Tibial artery (tissue), 4 donors: ENCODE data around the gene ITPR3.
"Not testable (repeated sequence)": the region's sequence is repeated elsewhere in the genome, so short reads cannot be mapped to it uniquely, and the experiment has no call there.

Source experiments
- DNase-seq, 2 donors: peaks; one replicate each; pipeline ENCODE4 v3.0.0-alpha.2; 2019
- H3K27ac ChIP-seq, 2 donors: fragments of 200-600 bp; sonication (generic) in 1 of 2; 1 replicate in 1 of 2; 2 replicates in 1 of 2; pipeline ENCODE4 v1.5.1; 2018 to 2019; ENCODE audit warnings: mild to moderate bottlenecking in 1 of 2
- H3K27me3 ChIP-seq, 2 donors: fragments of 200-600 bp; sonication (generic) in 1 of 2; one replicate each; pipeline versions ENCODE4 v1.5.1 to v1.6.0; 2016 to 2019
- H3K36me3 ChIP-seq, 3 donors: fragments of 200-600 bp; sonication (generic) in 2 of 3; one replicate each; pipeline ENCODE4 v1.5.1; 2016 to 2019; ENCODE audit warnings: mild to moderate bottlenecking in 2 of 3
- H3K4me1 ChIP-seq, 4 donors: fragments of 200-600 bp; sonication (generic) in 2 of 4; 1 replicate in 3 of 4; 2 replicates in 1 of 4; pipeline ENCODE4 v1.5.1; 2016 to 2019
- H3K4me3 ChIP-seq, 2 donors: fragments of 200-600 bp; sonication (generic) in 1 of 2; 1 replicate in 1 of 2; 2 replicates in 1 of 2; pipeline ENCODE4 v1.5.1; 2018 to 2019; ENCODE audit warnings: mild to moderate bottlenecking in 2 of 2
- H3K9me3 ChIP-seq, 3 donors: fragments of 200-600 bp; sonication (generic) in 1 of 3; one replicate each; pipeline ENCODE4 v1.5.1; 2016 to 2019
- CTCF ChIP-seq, 2 experiments: fragments of 200-600 bp in 1 of 2; fragments of 450-650 bp in 1 of 2; IDR thresholded peaks; one replicate each; pipeline ENCODE4 v1.5.1; 2017 to 2019; ENCODE audit warnings: antibody characterized with exemption in 2 of 2, mild to moderate bottlenecking in 1 of 2, moderate library complexity in 1 of 2
- intact Hi-C: fragments of 100-400 bp; cut with DNase I; formaldehyde crosslinking; loops from one replicate; pipeline ENCODE4 v1.15.0; 2023; ENCODE audit warnings: low total_unique reads

ITPR3 gene

GRCh38 chr6:33592280-33592594 lies 28.9 kb upstream of the ITPR3 start:
- TF ChIP-seq CTCF (IDR thresholded peaks at IDR 0.05): no peak
- peaks cover 0 to 16% (median 7%) of the 10 kb centered on the region in 4 donors for H3K4me1 ChIP-seq
- intact Hi-C loops: no loop called here
- H3K9me3 ChIP-seq: no peaks in the 10 kb centered on the region
- peaks cover 0 to 20% of the 10 kb centered on the region in 2 donors for H3K27me3 ChIP-seq
- H3K4me3 ChIP-seq: no peak overlapping the region
- H3K36me3 ChIP-seq: no peaks in the 10 kb centered on the region
- no peak for DNase-seq
- no peak overlapping the region for H3K27ac ChIP-seq

GRCh38 chr6:33592595-33593413 lies 28.3 kb upstream of the ITPR3 start:
- no peaks in the 10 kb centered on the region for H3K36me3 ChIP-seq
- H3K4me1 ChIP-seq: peaks cover 0 to 16% (median 7%) of the 10 kb centered on the region in 4 donors
- peak in 1 of 2 donors; percentile 64 for DNase-seq
- peaks cover 0 to 20% of the 10 kb centered on the region in 2 donors for H3K27me3 ChIP-seq
- intact Hi-C loops: no loop called here
- no peaks in the 10 kb centered on the region for H3K9me3 ChIP-seq
- no peak overlapping the region for H3K4me3 ChIP-seq
- no peak overlapping the region for H3K27ac ChIP-seq
- no peak for TF ChIP-seq CTCF (IDR thresholded peaks at IDR 0.05)

GRCh38 chr6:33593414-33593727 lies 27.8 kb upstream of the ITPR3 start:
- no peak for TF ChIP-seq CTCF (IDR thresholded peaks at IDR 0.05)
- Histone ChIP-seq H3K9me3 (no peaks in the 10 kb centered on the region), H3K27ac (no peak overlapping the region), H3K27me3 (peaks cover 0 to 20% of the 10 kb centered on the region in 2 donors), H3K4me3 (no peak overlapping the region), H3K36me3 (no peaks in the 10 kb centered on the region), H3K4me1 (peaks cover 0 to 16% (median 7%) of the 10 kb centered on the region in 4 donors)
- intact Hi-C loops: no loop called here
- DNase-seq: no peak

- TF ChIP-seq CTCF (IDR thresholded peaks at IDR 0.05): no peak
- Histone ChIP-seq H3K9me3 (no peaks in the 10 kb centered on the region), H3K4me1 (peaks cover 0 to 11% (median 5%) of the 10 kb centered on the region in 4 donors), H3K36me3 (no peaks in the 10 kb centered on the region), H3K27me3 (peaks cover 0 to 20% of the 10 kb centered on the region in 2 donors), H3K27ac (no peak overlapping the region), H3K4me3 (no peak overlapping the region)
- intact Hi-C loops: no loop called here
- DNase-seq: peak in 1 of 2 donors; percentile 51
Observed at GRCh38 chr6:33595001-33595846, 25.9 kb upstream of the ITPR3 start.

GRCh38 chr6:33596894-33597293 lies 24.2 kb upstream of the ITPR3 start:
- H3K27ac ChIP-seq, H3K4me3 ChIP-seq, intact Hi-C loops, H3K36me3 ChIP-seq, H3K4me1 ChIP-seq, H3K9me3 ChIP-seq: not testable (repeated sequence)
- DNase-seq: peak in 1 of 2 donors; percentile 21
- H3K27me3 ChIP-seq: peaks cover 0 to 21% of the 10 kb centered on the region in 2 donors
